ENCODE results near the gene GDF7. TPM values are rescaled to one million over a fixed set of nuclear protein-coding genes. Genes with fewer than 3 reads are reported as not detected.
"Not testable (repeated sequence)": the region's sequence is repeated elsewhere in the genome, so short reads cannot be mapped to it uniquely, and the experiment has no call there.

GDF7 gene
- total RNA-seq, 1 donor from 2014 or later, result 11.6 TPM

DNA sequence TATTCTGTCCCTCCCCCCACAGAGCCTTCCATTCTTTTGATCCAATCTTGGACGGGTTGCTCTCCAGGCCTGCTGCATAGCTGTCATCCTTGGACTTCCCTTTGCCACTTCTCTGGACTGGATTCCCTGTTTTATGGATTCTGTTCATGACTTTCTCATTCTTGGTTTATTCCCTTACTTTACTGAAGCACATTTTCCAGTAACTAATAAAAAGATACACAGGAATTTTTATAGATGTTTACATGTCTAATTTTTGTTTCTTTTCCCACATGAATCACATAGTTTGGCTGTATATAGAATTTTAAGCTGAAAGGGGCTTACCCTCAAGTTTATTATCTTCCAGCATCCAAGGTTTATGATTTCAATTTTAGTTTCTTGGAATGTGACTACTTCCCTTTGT, 37.9 kb downstream of the GDF7 start:
- no peaks in the 10 kb centered on the region for H3K4me1 ChIP-seq
- no peaks in the 10 kb centered on the region for H3K27me3 ChIP-seq
- no peak overlapping the region for H3K4me3 ChIP-seq
- TF ChIP-seq CTCF (IDR thresholded peaks at IDR 0.05), result no peak
- H3K9me3 ChIP-seq, result no peaks in the 10 kb centered on the region
- intact Hi-C loops (cut with DNase I), result no loop called here
- no peak for DNase-seq (ENCODE audit: low spot score in 2 of 2)
- no peaks in the 10 kb centered on the region for H3K36me3 ChIP-seq
- H3K27ac ChIP-seq, result no peak overlapping the region

DNA sequence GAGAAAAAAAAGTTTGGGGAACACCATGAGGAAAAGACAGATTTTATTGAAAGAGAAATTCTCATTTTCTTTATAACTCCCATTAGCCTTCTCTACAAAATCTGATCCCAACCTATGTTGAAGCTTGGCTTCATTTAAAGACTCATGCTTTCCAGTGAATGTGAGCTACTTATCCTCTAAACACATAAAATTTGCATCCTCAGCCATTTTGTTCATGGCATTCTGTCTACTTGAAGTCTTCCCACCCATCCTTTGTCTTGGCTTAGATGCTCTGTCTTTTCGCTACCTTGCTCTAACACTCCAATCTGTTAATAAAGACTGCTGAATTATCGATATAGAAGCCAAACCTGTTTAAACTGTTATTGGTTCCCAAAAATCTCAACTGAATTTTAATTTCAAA, 39.3 kb downstream of the GDF7 start:
- TF ChIP-seq CTCF (IDR thresholded peaks at IDR 0.05), result no peak
- no peak overlapping the region for H3K27ac ChIP-seq
- intact Hi-C loops (cut with DNase I), result no loop called here
- no peaks in the 10 kb centered on the region for H3K36me3 ChIP-seq
- no peak for DNase-seq (ENCODE audit: low spot score in 2 of 2)
- no peaks in the 10 kb centered on the region for H3K4me1 ChIP-seq
- no peak overlapping the region for H3K4me3 ChIP-seq
- H3K9me3 ChIP-seq, result no peaks in the 10 kb centered on the region
- H3K27me3 ChIP-seq, result no peaks in the 10 kb centered on the region

DNA sequence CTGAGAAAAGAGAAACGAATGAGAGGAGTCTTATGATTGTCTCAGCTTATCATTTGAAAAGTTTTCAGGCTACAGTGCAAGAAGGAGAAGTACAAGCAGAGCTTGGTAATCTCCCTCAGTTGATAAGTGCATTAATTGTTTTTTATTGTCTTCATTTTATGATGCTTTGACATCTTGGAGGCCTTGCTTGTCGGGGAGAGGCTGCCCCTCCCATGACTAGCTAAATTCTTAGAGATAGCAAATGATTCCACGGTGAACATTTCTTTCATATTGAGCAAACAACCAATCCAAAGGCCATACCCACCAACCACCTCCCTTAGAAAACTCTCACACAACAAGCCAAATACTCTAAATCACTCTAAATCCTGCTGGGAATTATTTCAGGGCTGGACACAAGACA, 39.8 kb downstream of the GDF7 start:
- no peaks in the 10 kb centered on the region for H3K27me3 ChIP-seq
- intact Hi-C loops (cut with DNase I), result no loop called here
- TF ChIP-seq CTCF (IDR thresholded peaks at IDR 0.05), result no peak
- H3K4me1 ChIP-seq, result no peaks in the 10 kb centered on the region
- DNase-seq (ENCODE audit: low spot score in 2 of 2), result no peak
- no peaks in the 10 kb centered on the region for H3K36me3 ChIP-seq
- H3K9me3 ChIP-seq, result no peaks in the 10 kb centered on the region
- H3K4me3 ChIP-seq, result no peak overlapping the region
- no peak overlapping the region for H3K27ac ChIP-seq

DNA sequence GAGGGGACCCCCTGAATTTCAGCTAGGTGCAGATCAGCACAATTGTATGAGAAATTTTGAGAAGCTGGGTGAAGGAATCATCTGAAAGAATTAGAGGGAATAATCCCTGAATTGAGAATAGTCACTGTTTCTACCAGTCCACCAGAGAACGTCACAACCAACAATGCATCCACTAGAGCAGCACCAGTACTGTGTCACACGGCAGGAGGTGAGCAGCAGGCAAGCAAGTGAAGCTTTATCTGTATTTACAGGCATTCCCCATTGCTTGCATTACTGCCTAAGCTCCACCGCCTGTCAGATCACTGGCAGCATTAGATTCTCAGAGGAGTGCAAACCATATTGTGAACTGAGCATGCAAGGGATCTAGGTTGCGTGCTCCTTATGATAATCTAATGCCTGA, 40.7 kb downstream of the GDF7 start:
- Histone ChIP-seq H3K4me3 (no peak overlapping the region), H3K27ac (no peak overlapping the region), H3K4me1 (no peaks in the 10 kb centered on the region), H3K27me3 (no peaks in the 10 kb centered on the region), H3K36me3 (no peaks in the 10 kb centered on the region), H3K9me3 (no peaks in the 10 kb centered on the region)
- no peak for DNase-seq (ENCODE audit: low spot score in 2 of 2)
- intact Hi-C loops (cut with DNase I), result no loop called here
- TF ChIP-seq CTCF (IDR thresholded peaks at IDR 0.05), result no peak

GRCh38 chr2:20711641-20712040, 44.7 kb downstream of the GDF7 start:
- DNase-seq (ENCODE audit: low spot score in 2 of 2); H3K36me3 ChIP-seq; intact Hi-C loops (cut with DNase I); H3K27me3 ChIP-seq; H3K27ac ChIP-seq; H3K9me3 ChIP-seq; H3K4me1 ChIP-seq; H3K4me3 ChIP-seq: not testable (repeated sequence)

- H3K4me3 ChIP-seq; H3K9me3 ChIP-seq; DNase-seq (ENCODE audit: low spot score in 2 of 2); H3K27me3 ChIP-seq; intact Hi-C loops (cut with DNase I); H3K4me1 ChIP-seq; H3K36me3 ChIP-seq; H3K27ac ChIP-seq: not testable (repeated sequence)
Observed at GRCh38 chr2:20713585-20713984, 46.6 kb downstream of the GDF7 start.

DNA sequence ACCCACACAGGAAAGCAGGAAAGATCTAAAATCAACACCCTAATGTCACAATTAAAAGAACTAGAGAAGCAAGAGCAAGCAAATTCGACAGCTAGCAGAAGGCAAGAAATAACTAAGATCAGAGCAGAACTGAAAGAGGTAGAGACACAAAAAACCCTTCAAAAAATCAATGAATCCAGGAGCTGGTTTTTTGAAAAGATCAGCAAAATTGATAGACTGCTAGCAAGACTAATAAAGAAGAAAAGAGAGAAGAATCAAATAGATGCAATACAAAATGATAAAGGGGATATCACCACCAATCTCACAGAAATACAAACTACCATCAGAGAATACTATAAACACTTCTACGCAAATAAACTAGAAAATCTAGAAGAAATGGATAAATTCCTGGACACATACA, 47.5 kb downstream of the GDF7 start:
- H3K27me3 ChIP-seq; H3K4me3 ChIP-seq; intact Hi-C loops (cut with DNase I); H3K9me3 ChIP-seq; DNase-seq (ENCODE audit: low spot score in 2 of 2); H3K36me3 ChIP-seq; H3K27ac ChIP-seq; H3K4me1 ChIP-seq: not testable (repeated sequence)

- DNase-seq (ENCODE audit: low spot score in 2 of 2); H3K27me3 ChIP-seq; H3K4me1 ChIP-seq; H3K27ac ChIP-seq; H3K36me3 ChIP-seq; intact Hi-C loops (cut with DNase I); H3K9me3 ChIP-seq; H3K4me3 ChIP-seq: not testable (repeated sequence)
Observed at GRCh38 chr2:20716164-20716563, 49.2 kb downstream of the GDF7 start.
